Renal pelvis (tissue), 4 donors: Measurements from ENCODE around the gene STRA6. TPM values are rescaled to one million over a fixed set of nuclear protein-coding genes. Genes with fewer than 3 reads are reported as not detected.

Experiments used
- DNase-seq: peaks from one replicate; pipeline ENCODE4 v3.0.0-alpha.2; 2013
- polyA plus RNA-seq, 3 donors: library from polyadenylated mRNA; unstranded; fragments of 120-200 nt; gene quantifications; one replicate each; pipeline ENCODE4 v1.2.1, GENCODE V29; 2013; ENCODE audit not compliant: insufficient read length in 3 of 3

STRA6 gene
- polyA plus RNA-seq, 3 donors, result 27.0 to 39.6 (median 35.0) TPM

- no peak for DNase-seq
Measured at GRCh38 chr15:74182131-74182530, 20.5 kb downstream of the STRA6 start.

DNA sequence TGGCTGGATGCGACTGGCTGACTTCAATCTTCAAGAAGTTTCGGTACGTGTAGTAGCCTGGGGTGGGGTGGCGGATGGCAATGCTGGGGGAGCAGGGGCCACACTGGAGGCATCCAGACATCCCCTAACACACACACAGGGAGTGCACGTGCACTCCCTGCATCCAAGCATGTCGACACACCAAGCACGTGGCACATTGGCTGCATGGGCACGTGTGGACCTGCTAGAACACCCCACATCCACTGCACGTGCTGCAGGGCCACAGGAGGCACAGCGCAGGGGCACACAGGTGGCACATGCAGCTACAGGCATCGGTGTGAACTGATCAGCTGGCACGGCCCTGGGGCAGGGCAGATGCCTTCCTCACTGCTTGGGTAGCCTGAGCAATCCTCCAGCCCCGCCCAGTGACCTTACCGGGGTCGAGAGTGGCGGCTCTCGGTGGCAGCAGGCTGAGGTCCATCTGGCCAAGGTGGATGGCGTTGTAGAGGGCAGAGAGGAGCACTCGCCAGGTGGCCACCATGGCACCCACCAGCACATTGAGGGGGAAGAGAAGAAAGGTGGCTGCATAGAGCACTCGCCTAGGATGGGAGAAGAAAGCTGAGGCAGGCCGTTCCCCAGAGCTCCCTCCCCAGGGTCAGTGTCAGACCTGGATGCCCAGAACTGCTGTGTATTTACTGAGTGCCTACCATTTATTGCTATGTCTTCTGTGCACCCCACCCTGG lies 21.5 kb downstream of the STRA6 start:
- DNase-seq, result no peak

DNA sequence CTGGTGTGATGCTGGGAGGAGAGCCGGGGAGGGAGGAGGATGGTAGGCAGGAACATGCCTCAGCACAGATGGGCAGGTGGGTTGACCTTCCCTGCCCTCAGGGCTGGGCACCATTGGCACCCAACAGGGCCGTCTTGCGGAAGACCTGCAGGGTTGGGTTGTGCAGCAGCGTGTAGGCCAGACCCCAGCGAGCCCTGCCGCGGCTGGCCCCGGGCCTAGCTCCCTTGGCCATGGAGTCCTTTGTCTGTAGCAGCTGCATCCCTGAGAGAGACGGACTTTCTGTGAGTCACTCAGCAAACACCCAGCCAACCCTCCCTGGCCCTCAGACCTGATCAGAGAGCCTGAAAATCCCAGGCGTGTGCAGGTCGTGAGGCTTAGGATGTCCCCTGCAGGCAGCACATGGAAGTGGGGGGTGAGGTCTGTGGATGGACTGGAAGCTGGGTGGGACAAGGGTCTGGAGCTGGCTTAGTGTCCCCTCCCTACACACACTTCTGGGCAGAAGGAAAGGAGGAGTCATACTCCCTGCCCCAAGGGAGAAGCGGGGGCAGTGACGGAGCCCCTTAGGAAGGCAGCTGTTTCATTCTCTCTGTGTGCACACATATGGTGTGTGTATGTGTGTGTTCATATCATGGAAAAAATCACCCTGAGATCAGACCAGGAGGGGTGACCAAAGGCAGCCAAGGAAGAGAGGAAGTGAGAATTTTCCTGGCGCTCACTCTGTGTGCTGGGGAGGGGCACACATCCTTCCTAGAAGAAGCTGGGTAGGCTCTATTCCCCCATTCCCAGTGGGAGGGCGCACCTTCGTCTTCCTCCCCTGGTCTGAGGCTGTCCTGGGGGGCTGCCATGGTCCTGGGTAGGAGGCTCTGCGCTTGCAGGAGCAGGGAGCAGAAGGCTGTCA lies 22.4 kb downstream of the STRA6 start:
- DNase-seq, result no peak

GRCh38 chr15:74179101-74179841 lies 23.3 kb downstream of the STRA6 start:
- no peak for DNase-seq

- no peak for DNase-seq
Measured at GRCh38 chr15:74178326-74179100, 24.1 kb downstream of the STRA6 start.

- no peak for DNase-seq
Measured at GRCh38 chr15:74176262-74177214, 26.0 kb downstream of the STRA6 start.

GRCh38 chr15:74175271-74176191 lies 27.1 kb downstream of the STRA6 start:
- DNase-seq, result no peak

DNA sequence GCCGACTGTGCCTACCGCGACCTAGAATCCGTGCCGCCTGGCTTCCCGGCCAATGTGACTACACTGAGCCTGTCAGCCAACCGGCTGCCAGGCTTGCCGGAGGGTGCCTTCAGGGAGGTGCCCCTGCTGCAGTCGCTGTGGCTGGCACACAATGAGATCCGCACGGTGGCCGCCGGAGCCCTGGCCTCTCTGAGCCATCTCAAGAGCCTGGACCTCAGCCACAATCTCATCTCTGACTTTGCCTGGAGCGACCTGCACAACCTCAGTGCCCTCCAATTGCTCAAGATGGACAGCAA lies 27.7 kb downstream of the STRA6 start:
- no peak for DNase-seq

DNA sequence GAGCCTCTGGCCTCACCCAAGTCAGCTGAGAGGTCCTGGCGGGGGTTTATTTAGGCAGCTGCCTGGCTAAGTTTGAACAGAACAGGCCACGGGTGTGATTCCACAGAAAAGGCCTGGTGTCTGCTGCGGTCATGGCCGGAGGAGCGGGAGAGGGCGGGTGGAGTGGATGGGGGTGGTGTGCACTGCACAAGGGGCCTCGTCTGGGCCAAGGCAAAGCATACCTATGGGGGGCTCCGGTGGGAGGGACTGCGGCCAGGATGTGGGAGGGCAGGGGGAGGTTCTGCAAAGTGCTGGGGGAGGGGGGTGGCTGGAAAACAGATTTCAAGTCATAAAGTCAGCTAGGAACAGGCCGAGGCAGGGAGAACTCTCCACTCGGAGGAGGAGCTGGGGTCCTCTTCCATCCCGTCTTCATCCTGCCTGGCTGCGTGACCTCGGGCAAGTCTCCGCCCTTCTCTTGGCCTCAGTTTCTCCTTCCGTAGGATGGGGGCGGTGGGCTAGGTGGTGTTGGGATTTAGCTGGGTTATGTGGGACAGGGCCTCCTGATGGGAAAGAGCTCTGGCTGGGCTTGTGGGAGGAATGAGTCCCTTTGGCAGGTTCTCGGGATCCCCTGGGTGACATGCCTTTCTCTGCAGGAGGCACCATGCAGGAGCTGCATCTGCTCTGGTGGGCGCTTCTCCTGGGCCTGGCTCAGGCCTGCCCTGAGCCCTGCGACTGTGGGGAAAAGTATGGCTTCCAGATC lies 28.2 kb downstream of the STRA6 start:
- peak; percentile 53 for DNase-seq

DNA sequence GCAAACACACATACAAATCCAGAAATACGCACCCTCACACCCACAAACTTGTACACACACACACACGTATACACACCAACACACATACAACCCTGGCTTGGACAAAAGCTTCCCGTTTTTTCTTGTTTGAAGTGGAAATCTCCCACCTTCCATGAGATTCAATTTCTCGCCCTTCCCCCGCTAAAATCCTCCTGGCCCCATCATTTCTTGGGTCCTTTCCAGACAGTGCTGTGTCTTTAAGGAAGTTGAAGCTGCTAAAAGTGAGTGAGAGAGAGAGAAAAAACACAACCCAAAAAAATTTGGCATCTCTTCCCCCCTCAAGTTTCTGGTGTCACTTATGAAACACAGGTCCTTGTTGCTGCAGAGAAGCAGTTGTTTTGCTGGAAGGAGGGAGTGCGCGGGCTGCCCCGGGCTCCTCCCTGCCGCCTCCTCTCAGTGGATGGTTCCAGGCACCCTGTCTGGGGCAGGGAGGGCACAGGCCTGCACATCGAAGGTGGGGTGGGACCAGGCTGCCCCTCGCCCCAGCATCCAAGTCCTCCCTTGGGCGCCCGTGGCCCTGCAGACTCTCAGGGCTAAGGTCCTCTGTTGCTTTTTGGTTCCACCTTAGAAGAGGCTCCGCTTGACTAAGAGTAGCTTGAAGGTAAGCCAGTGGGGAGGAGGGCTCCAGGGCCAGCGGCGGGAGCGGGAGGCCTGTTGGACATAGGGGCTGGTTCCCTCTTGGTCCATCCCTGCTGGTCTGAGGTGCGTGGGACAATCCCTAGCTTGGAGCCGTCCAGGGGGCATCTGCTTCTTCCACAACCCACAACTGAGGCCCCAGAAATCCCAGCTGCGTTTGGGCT lies 29.0 kb downstream of the STRA6 start, which contains the start of gene ISLR:
TSS of gene ISLR (plus strand) at position 331 of the 839 bp plus-strand sequence. CDS start 1,149 bp downstream, outside the sequence.
- DNase-seq, result peak; percentile 64

GRCh38 chr15:74172701-74173379 lies 29.7 kb downstream of the STRA6 start:
- peak; percentile 67 for DNase-seq

- DNase-seq, result no peak
Measured at GRCh38 chr15:74171965-74172541, 30.5 kb downstream of the STRA6 start.

- DNase-seq, result no peak
Measured at GRCh38 chr15:74170875-74171578, 31.6 kb downstream of the STRA6 start.

DNA sequence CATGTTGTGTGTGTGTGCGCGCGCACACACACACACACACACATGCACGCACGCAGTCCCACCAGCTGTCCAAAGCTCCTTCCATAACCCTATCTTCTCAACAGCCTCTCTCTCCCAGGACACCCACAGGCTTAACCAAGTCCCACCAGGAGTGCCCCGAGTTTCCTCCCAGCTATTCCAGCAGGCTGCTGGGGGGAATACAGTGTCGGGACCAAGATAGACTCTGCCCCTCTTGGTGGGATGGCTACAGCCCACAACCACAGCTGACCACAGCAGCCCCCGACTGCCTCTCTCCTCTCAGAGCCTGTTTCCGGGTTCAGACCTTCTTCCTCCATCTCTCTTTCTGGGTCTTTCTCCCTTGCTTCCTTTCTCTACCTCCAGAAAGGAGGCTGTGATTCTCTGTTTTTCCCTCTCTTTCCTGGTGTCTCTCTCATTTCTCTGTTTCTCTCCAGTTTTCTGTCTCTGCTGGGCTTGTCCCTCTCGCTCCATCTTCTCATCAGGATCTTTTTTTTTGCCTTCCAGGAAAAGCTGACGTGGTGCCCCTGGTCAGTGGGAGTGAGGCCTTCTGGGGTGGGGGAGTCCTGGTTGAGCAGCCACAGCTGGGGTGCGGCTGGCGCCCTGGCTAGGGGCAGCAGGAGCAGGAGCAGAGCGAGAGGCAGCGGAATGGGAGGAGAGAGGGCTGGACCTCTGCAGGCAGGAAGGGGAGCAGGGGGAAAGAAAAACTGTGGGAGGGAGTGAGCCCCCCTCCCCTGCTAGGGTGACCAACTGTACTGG lies 32.3 kb downstream of the STRA6 start:
- peak; percentile 71 for DNase-seq

- DNase-seq, result no peak
Measured at GRCh38 chr15:74168711-74169126, 33.9 kb downstream of the STRA6 start.
